ENCODE measurements around the gene ARHGAP26.

Gene ARHGAP26

GRCh38 chr5:143154510-143155370 lies 384.6 kb downstream of the ARHGAP26 start:
- Histone ChIP-seq H3K4me3 (ENCODE audit: low read length) (no peak overlapping the region), H3K36me3 (ENCODE audit: control insufficient read depth, low read length) (no peaks in the 10 kb centered on the region), H3K27me3 (ENCODE audit: control insufficient read depth, low read length) (no peaks in the 10 kb centered on the region), H4K20me1 (ENCODE audit: control insufficient read depth, insufficient read depth, low read depth, low read length) (no peaks in the 10 kb centered on the region), H3K79me2 (ENCODE audit: control insufficient read depth, low read length) (no peaks in the 10 kb centered on the region), H3K4me1 (ENCODE audit: control insufficient read depth, low read length) (no peaks in the 10 kb centered on the region), H3K4me2 (ENCODE audit: low read length) (no peak overlapping the region), H3K9me2 (replicated peaks; ENCODE audit: control insufficient read depth, low read length) (no peaks in the 10 kb centered on the region), H3F3A (ENCODE audit: control insufficient read depth, insufficient read depth) (no peaks in the 10 kb centered on the region), H3K9me3 (ENCODE audit: control insufficient read depth, insufficient read depth, low read length) (no peaks in the 10 kb centered on the region), H3K27ac (ENCODE audit: low read depth, low read length) (no peak overlapping the region)
- no peak for TF ChIP-seq CTCF (IDR thresholded peaks at IDR 0.05; ENCODE audit: low read depth, low read length, poor library complexity, severe bottlenecking)
- TF ChIP-seq EZH2phosphoT487 (IDR thresholded peaks at IDR 0.05; ENCODE audit: borderline replicate concordance, low read length): no peak

GRCh38 chr5:143155455-143155854 lies 385.3 kb downstream of the ARHGAP26 start:
- Histone ChIP-seq H3K4me3 (ENCODE audit: low read length) (no peak overlapping the region), H3K27ac (ENCODE audit: low read depth, low read length) (no peak overlapping the region), H3K79me2 (ENCODE audit: control insufficient read depth, low read length) (no peaks in the 10 kb centered on the region), H3K4me2 (ENCODE audit: low read length) (no peak overlapping the region), H4K20me1 (ENCODE audit: control insufficient read depth, insufficient read depth, low read depth, low read length) (no peaks in the 10 kb centered on the region), H3K4me1 (ENCODE audit: control insufficient read depth, low read length) (no peaks in the 10 kb centered on the region), H3K9me3 (ENCODE audit: control insufficient read depth, insufficient read depth, low read length) (no peaks in the 10 kb centered on the region), H3K27me3 (ENCODE audit: control insufficient read depth, low read length) (no peaks in the 10 kb centered on the region), H3K36me3 (ENCODE audit: control insufficient read depth, low read length) (no peaks in the 10 kb centered on the region), H3F3A (ENCODE audit: control insufficient read depth, insufficient read depth) (no peaks in the 10 kb centered on the region), H3K9me2 (replicated peaks; ENCODE audit: control insufficient read depth, low read length) (no peaks in the 10 kb centered on the region)
- TF ChIP-seq EZH2phosphoT487 (IDR thresholded peaks at IDR 0.05; ENCODE audit: borderline replicate concordance, low read length) (no peak), CTCF (IDR thresholded peaks at IDR 0.05; ENCODE audit: low read depth, low read length, poor library complexity, severe bottlenecking) (no peak)

- no peaks in the 10 kb centered on the region for H3K9me2 ChIP-seq (replicated peaks; ENCODE audit: control insufficient read depth, low read length)
- H3K4me3 ChIP-seq (ENCODE audit: low read length): no peak overlapping the region
- no peak for TF ChIP-seq CTCF (IDR thresholded peaks at IDR 0.05; ENCODE audit: low read depth, low read length, poor library complexity, severe bottlenecking)
- TF ChIP-seq EZH2phosphoT487 (IDR thresholded peaks at IDR 0.05; ENCODE audit: borderline replicate concordance, low read length): no peak
- H3K27me3 ChIP-seq (ENCODE audit: control insufficient read depth, low read length): no peaks in the 10 kb centered on the region
- H3K9me3 ChIP-seq (ENCODE audit: control insufficient read depth, insufficient read depth, low read length): no peaks in the 10 kb centered on the region
- H3F3A ChIP-seq (ENCODE audit: control insufficient read depth, insufficient read depth): no peaks in the 10 kb centered on the region
- H3K4me2 ChIP-seq (ENCODE audit: low read length): no peak overlapping the region
- no peaks in the 10 kb centered on the region for H3K36me3 ChIP-seq (ENCODE audit: control insufficient read depth, low read length)
- no peaks in the 10 kb centered on the region for H3K4me1 ChIP-seq (ENCODE audit: control insufficient read depth, low read length)
- no peak overlapping the region for H3K27ac ChIP-seq (ENCODE audit: low read depth, low read length)
- H3K79me2 ChIP-seq (ENCODE audit: control insufficient read depth, low read length): no peaks in the 10 kb centered on the region
- no peaks in the 10 kb centered on the region for H4K20me1 ChIP-seq (ENCODE audit: control insufficient read depth, insufficient read depth, low read depth, low read length)
Measured at GRCh38 chr5:143156086-143156485, 385.9 kb downstream of the ARHGAP26 start.

All from DOHH2 (cell line).